ENCODE measurements around the gene LTBP2.

GRCh38 chr14:74601982-74602381 lies 10.1 kb downstream of the LTBP2 start:
- no peak for TF ChIP-seq CTCF (IDR thresholded peaks at IDR 0.05 in 4 of 5, conservative IDR thresholded peaks at IDR 0.05 in 1 of 5)
- TF ChIP-seq POLR2A (IDR thresholded peaks at IDR 0.05), result no peak
